Tibial artery (tissue), 4 donors: ENCODE data around the gene NLRP7.

Source experiments
- DNase-seq, 2 donors: peaks; one replicate each; pipeline ENCODE4 v3.0.0-alpha.2; 2019
- H3K27ac ChIP-seq, 2 donors: fragments of 200-600 bp; sonication (generic) in 1 of 2; 1 replicate in 1 of 2; 2 replicates in 1 of 2; pipeline ENCODE4 v1.5.1; 2018 to 2019; ENCODE audit warnings: mild to moderate bottlenecking in 1 of 2
- H3K27me3 ChIP-seq, 2 donors: fragments of 200-600 bp; sonication (generic) in 1 of 2; one replicate each; pipeline versions ENCODE4 v1.5.1 to v1.6.0; 2016 to 2019
- H3K36me3 ChIP-seq, 3 donors: fragments of 200-600 bp; sonication (generic) in 2 of 3; one replicate each; pipeline ENCODE4 v1.5.1; 2016 to 2019; ENCODE audit warnings: mild to moderate bottlenecking in 2 of 3
- H3K4me1 ChIP-seq, 4 donors: fragments of 200-600 bp; sonication (generic) in 2 of 4; 1 replicate in 3 of 4; 2 replicates in 1 of 4; pipeline ENCODE4 v1.5.1; 2016 to 2019
- H3K4me3 ChIP-seq, 2 donors: fragments of 200-600 bp; sonication (generic) in 1 of 2; 1 replicate in 1 of 2; 2 replicates in 1 of 2; pipeline ENCODE4 v1.5.1; 2018 to 2019; ENCODE audit warnings: mild to moderate bottlenecking in 2 of 2
- H3K9me3 ChIP-seq, 3 donors: fragments of 200-600 bp; sonication (generic) in 1 of 3; one replicate each; pipeline ENCODE4 v1.5.1; 2016 to 2019
- intact Hi-C: fragments of 100-400 bp; cut with DNase I; formaldehyde crosslinking; loops from one replicate; pipeline ENCODE4 v1.15.0; 2023; ENCODE audit warnings: low total_unique reads
- TF ChIP-seq, protein P1 (sequence below), 2 experiments: fragments of 200-600 bp in 1 of 2; fragments of 450-650 bp in 1 of 2; IDR thresholded peaks; one replicate each; pipeline ENCODE4 v1.5.1; 2017 to 2019; ENCODE audit warnings: antibody characterized with exemption in 2 of 2, mild to moderate bottlenecking in 1 of 2, moderate library complexity in 1 of 2

Gene NLRP7

DNA sequence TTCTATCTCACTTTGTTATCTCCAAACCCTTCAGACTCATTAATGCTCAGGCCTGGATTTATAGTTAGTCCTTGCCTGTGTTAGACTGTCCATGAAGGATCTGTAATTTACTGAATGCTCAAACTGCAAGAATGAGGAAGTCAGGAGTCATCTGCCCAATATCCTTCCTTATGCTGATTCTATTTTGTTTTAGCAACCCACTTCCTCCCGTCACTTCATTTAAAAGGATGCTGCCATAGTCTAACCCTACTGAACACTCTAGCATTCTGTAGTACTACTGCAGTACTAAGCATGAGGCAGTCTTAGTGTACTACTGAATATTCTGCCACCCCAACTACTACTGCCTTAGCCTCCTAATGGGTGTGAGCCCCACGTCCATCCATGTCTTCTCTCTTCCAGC, 71.8 kb downstream of the NLRP7 start:
- DNase-seq: no peak
- Histone ChIP-seq H3K4me3 (no peak overlapping the region), H3K9me3 (peaks cover 0 to 3% (median 0%) of the 10 kb centered on the region in 3 donors), H3K4me1 (no peaks in the 10 kb centered on the region), H3K27ac (no peak overlapping the region), H3K36me3 (no peaks in the 10 kb centered on the region), H3K27me3 (no peaks in the 10 kb centered on the region)
- intact Hi-C loops: no loop called here
- TF ChIP-seq, protein P1, sequence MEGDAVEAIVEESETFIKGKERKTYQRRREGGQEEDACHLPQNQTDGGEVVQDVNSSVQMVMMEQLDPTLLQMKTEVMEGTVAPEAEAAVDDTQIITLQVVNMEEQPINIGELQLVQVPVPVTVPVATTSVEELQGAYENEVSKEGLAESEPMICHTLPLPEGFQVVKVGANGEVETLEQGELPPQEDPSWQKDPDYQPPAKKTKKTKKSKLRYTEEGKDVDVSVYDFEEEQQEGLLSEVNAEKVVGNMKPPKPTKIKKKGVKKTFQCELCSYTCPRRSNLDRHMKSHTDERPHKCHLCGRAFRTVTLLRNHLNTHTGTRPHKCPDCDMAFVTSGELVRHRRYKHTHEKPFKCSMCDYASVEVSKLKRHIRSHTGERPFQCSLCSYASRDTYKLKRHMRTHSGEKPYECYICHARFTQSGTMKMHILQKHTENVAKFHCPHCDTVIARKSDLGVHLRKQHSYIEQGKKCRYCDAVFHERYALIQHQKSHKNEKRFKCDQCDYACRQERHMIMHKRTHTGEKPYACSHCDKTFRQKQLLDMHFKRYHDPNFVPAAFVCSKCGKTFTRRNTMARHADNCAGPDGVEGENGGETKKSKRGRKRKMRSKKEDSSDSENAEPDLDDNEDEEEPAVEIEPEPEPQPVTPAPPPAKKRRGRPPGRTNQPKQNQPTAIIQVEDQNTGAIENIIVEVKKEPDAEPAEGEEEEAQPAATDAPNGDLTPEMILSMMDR (IDR thresholded peaks at IDR 0.05): no peak

DNA sequence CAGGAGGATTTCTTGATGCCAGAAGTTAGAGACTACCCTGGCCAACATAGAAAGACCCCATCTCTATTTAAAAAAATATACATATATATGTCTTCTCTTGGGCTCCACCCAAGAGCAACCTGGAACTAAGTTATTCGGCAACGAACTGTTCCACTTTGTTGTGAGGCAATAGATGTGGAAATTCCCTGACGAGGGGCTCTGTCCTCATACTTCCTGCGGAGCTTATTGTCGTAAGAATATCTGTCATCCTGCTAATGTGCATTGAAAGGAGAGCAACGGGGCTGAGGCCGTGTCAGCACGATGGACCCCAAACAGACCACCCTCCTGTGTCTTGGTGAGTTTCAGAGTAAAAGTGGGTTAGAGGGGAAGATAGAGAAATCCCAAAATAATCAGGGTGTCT, 73.3 kb downstream of the NLRP7 start, which contains the start of gene FCAR:
TSS of gene FCAR (plus strand) at position 246 of the 400 bp plus-strand sequence. CDS start at position 301, 55 bp downstream.
- no peaks in the 10 kb centered on the region for H3K36me3 ChIP-seq
- no peak for DNase-seq
- intact Hi-C loops: no loop called here
- no peaks in the 10 kb centered on the region for H3K4me1 ChIP-seq
- no peaks in the 10 kb centered on the region for H3K27me3 ChIP-seq
- H3K27ac ChIP-seq: no peak within 1 kb of the TSS
- peaks cover 0 to 3% (median 0%) of the 10 kb centered on the region in 3 donors for H3K9me3 ChIP-seq
- H3K4me3 ChIP-seq: no peak within 1 kb of the TSS
- TF ChIP-seq, protein P1 (IDR thresholded peaks at IDR 0.05): no peak
